Measurements from ENCODE around the gene CMKLR1.

The CMKLR1 gene

GRCh38 chr12:108380382-108380781, 41.3 kb upstream of the CMKLR1 start:
- Histone ChIP-seq H3K36me3 (no peaks in the 10 kb centered on the region), H3K27me3 (no peaks in the 10 kb centered on the region), H3K9me3 (no peaks in the 10 kb centered on the region), H3K4me1 (no peaks in the 10 kb centered on the region), H3K4me3 (ENCODE audit: low read depth, low read length) (no peak overlapping the region)
- TF ChIP-seq CTCF (IDR thresholded peaks at IDR 0.05; ENCODE audit: low read depth, low read length): no peak
- no peak for DNase-seq

GRCh38 chr12:108379823-108380222, 40.7 kb upstream of the CMKLR1 start:
- H3K27me3 ChIP-seq: no peaks in the 10 kb centered on the region
- no peak overlapping the region for H3K4me3 ChIP-seq (ENCODE audit: low read depth, low read length)
- no peak for DNase-seq
- no peaks in the 10 kb centered on the region for H3K36me3 ChIP-seq
- H3K9me3 ChIP-seq: no peaks in the 10 kb centered on the region
- TF ChIP-seq CTCF (IDR thresholded peaks at IDR 0.05; ENCODE audit: low read depth, low read length): no peak
- H3K4me1 ChIP-seq: no peaks in the 10 kb centered on the region

GRCh38 chr12:108378926-108379325, 39.8 kb upstream of the CMKLR1 start:
- DNase-seq: no peak
- TF ChIP-seq CTCF (IDR thresholded peaks at IDR 0.05; ENCODE audit: low read depth, low read length): no peak
- Histone ChIP-seq H3K27me3 (no peaks in the 10 kb centered on the region), H3K9me3 (no peaks in the 10 kb centered on the region), H3K36me3 (no peaks in the 10 kb centered on the region), H3K4me3 (ENCODE audit: low read depth, low read length) (no peak overlapping the region), H3K4me1 (no peaks in the 10 kb centered on the region)

- Histone ChIP-seq H3K9me3 (no peaks in the 10 kb centered on the region; the same call in 1 of the 2 replicates), H3K36me3 (no peaks in the 10 kb centered on the region), H3K4me1 (no peaks in the 10 kb centered on the region), H3K4me3 (ENCODE audit: low read depth, low read length) (no peak overlapping the region), H3K27me3 (no peaks in the 10 kb centered on the region)
- TF ChIP-seq CTCF (IDR thresholded peaks at IDR 0.05; ENCODE audit: low read depth, low read length): no peak
- no peak for DNase-seq
Measured at GRCh38 chr12:108377260-108377659, 38.1 kb upstream of the CMKLR1 start.

GRCh38 chr12:108375986-108376663, 37.0 kb upstream of the CMKLR1 start:
- no peak for TF ChIP-seq CTCF (IDR thresholded peaks at IDR 0.05; ENCODE audit: low read depth, low read length)
- no peaks in the 10 kb centered on the region for H3K27me3 ChIP-seq
- H3K4me3 ChIP-seq (ENCODE audit: low read depth, low read length): no peak overlapping the region
- no peak for DNase-seq
- H3K4me1 ChIP-seq: no peaks in the 10 kb centered on the region
- H3K36me3 ChIP-seq: no peaks in the 10 kb centered on the region
- no peaks in the 10 kb centered on the region; the same call in 1 of the 2 replicates for H3K9me3 ChIP-seq

- no peaks in the 10 kb centered on the region; the same call in 1 of the 2 replicates for H3K9me3 ChIP-seq
- no peak for DNase-seq
- TF ChIP-seq CTCF (IDR thresholded peaks at IDR 0.05; ENCODE audit: low read depth, low read length): no peak
- no peaks in the 10 kb centered on the region for H3K27me3 ChIP-seq
- no peaks in the 10 kb centered on the region for H3K36me3 ChIP-seq
- peaks cover 4% of the 10 kb centered on the region; the same call in 1 of the 2 replicates for H3K4me1 ChIP-seq
- H3K4me3 ChIP-seq (ENCODE audit: low read depth, low read length): no peak overlapping the region
Measured at GRCh38 chr12:108374596-108375320, 35.6 kb upstream of the CMKLR1 start.
